ENCODE results near the gene CHKA.

CHKA gene

DNA sequence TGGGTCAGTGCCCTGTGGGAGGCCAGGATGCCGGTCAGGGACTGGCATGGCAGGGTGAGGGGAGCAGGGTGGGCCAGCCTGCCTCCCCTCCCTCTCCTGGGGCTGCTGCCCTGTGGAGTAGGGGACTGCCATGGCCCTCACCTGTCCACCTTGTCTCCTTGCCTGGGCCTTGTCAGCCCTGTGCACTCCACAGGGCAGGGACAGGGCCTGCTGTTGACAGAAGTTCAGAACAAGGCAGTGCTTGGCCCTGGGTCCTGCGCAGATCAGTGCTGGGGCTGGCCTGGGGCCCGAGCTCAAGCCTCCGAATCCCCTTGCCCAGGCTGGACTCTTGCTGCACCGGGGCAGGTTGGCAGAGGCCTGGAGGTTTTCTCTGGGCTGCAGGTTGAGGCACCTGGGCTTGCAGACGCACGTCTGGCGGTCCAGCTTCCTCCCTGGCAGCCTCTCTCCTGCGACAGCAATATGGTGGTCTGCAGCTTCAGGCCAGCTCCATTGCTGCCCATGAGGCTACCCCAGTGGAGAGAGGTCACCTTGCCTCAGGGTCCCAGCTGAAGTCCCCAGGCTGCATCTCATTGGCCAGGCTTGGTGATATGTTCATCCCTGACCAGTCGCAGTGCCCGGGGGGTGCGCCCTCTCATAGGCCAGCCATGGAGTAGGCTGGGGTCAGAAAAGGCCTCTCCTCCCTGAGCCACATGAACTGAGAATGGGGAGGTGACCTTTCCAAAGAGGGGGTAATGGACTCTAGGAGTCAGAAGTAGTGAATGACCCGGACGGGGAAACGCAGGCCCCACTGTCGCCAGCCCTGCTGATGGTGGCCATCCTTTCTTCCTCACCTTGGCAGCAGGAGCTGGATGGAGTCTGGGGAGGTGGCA is 21.5 kb upstream of the CHKA start:
- no peak for DNase-seq

DNA sequence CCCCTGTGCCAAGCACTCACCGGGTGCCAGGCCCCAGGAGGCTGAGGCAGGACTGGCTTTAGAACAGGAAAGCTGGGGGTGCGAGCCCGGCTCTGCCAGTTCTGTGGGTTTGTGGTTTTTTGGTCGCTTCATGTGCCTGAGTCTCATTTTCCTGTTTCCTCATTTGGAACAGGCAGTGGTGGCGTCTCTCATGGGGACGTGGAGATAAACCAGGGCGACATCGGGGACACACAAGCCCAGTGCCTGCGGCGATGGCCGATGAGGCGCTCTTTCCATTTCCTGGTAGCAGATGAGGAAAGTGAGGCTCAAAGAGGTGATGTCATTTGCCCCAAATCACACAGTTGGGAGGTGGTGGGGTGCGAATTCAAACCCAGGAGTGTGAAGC is 20.8 kb upstream of the CHKA start:
- peak; percentile 73 to 81 for DNase-seq

DNA sequence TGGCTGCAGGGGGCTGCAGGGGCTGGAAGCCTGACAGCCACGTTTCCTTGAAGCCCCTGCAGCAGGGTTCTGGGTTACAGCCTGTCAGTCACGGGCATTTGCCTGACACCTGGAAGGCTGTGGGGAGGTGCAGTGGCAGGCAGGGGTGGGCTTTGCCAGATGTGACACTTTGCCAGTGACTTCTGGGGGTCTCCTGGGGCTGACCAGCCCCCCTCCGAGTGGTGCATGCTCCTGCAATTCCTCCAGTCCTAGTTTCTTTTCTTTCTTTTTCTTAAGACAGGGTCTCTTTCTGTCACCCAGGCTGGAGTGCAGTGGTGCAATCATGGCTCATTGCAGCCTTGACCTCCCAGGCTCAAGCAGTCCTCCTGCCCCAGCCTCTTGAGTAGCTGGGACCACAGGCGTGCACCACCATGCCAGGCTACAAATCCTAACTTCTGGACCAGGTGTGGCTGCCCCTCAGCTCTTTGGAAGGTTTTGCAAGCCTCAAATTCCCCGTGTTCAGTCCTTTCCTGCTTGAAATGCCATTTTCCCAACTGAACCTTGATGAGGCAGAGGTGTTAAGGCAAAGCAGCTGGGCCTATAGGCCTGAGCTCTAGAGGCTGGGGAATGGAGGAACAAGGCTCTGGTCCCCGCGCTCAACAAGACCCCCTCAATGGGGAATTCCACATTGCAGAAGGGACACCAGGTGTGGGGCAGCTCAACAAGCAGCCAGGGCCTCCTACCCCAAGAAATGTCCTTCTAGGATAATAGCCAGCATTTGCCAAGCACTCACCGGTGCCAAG is 20.2 kb upstream of the CHKA start:
- no peak for DNase-seq

DNA sequence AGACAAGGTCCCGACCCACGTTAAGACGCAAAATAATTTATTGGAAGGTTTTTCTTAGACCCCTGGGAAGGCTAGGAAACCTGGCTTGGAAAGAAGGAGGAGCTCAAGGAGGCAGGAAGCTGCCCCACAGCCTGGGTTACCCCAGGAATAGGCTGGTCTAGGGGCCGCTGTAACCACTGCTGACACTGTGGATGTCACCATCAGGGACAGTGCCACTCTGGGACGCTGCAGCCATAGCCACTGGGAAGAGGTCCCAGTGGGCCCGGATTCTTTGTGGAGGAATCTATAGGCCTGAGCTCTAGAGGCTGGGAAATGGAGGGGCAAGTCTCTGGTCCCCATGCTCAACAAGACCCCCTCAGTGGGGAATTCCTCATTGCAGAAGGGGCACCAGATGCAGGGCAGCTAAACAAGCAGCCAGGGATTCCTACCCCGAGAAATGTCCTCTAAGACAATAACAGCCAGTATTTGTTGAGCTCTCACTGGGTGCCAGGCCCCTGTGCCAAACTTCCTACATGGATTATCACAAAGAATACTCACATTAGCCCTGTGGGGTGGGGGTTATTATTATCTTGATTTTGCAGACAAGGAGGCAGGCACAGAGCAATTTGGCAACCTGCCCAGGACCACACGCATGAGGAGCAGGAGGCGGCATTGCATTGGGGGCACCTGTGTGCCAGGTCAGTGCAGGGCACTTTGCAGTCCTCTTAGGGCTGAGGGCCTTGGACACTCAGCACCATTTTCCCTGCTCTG is 19.5 kb upstream of the CHKA start:
- no peak for DNase-seq

DNA sequence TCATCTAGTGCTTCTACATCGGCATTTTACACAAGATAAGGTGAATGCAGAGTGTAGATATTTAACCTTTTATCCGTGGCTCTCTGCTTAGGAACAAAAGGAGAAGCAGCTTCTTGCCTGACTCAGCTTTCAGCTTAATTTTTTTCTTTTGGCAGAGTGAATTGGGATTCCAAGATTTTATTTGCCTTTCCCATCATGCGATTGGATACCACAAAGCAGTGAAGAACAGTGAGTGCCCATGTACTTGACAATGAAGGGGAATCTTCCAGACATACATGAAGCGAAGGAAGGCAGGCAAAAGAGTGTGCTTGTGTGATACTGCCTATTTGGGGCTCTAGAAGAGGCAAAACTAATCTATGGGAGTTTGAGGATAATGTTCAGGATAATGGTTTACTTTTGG is 17.0 kb upstream of the CHKA start:
- DNase-seq: no peak

DNA sequence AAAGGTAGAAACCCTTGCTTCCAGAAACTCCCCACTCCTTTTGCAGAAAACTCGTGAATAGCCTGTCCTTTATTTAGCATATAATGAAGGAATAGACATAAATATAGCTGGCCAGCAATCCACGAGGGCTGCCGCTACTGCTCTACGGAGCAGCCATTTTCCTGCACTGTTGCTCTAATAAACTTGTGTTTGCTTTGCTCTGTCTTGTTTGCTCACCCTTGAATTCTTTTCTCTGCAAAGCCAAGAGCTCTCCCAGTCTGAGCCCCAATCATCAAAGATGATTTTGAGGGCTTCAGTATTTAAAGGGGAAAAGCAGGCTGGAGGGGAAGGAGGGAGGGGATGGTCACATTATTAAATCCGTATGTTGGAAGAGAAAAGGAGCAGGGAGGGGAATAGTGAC is 16.6 kb upstream of the CHKA start:
- DNase-seq: no peak

DNA sequence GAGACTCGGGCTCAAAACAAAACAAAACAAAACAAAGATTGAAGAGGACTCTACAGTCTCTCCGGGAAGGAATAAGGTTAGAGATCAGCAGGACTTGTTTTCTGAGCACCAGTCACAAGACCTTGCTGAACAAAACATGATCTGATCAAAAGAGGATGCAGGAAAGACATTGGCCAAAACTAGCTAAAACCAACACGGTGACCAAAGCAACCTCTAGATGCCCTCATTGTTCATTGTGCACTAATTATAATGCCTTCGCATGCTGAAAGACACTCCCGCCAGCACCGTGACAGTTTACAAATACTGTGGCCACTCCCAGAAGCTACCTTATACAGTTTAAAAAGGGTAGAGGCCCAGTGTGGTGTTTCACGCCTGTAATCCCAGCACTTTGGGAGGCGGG is 15.7 kb upstream of the CHKA start:
- DNase-seq: no peak

DNA sequence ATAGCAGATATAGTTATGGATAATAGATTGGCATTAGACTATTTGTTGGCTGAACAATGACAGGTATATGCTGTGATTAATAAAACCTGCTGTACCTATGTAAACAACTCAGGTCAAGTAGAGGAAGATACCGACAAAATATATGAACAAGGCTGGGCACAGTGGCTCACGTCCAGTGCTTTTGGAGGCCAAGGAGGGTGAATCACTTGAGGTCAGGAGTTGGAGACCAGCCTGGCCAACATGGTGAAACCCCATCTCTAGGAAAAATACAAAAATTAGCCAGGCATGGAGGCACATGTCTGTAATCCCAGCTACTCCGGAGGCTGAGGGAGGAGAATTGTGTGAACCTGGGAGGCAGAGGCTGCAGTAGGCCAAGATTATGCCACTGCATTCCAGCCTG is 14.0 kb upstream of the CHKA start:
- DNase-seq: no peak

DNA sequence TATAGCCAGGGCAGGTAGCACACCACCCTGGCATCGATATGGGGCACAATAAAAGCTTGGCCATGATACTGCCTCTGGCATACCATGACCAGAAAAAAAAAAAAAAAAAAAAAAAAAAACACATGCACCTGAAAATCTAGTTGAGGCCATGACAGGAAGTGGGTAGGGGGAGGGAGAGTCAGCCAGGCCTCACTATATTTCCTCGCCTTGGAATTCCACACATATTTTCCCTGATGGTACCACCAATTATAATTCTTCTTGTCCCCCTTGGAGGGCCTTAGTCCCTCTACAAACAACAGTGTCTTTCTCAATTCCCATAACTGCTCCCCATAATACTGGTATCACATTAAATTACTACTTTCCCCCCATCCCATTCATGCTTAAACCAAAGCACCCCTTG is 12.6 kb upstream of the CHKA start:
- DNase-seq: no peak

DNA sequence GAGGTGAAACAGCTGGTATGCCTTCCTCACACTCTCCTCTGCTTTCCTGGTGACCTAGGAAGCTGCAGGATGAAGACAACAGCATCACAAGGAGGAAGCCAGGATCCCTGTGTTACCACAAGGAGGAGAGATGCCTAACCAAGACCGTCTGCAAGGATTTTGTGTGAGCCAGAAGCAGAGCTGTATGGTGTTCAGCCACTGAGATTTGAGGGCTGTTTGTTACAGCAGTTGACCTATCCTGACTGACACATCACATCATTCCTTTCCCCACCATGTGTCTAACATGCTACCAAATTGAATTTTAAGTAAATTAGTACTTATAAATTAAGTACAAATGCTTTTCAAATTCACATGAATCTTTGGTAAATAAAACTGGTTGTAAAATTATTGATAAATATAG is 8.9 kb upstream of the CHKA start:
- no peak for DNase-seq

DNA sequence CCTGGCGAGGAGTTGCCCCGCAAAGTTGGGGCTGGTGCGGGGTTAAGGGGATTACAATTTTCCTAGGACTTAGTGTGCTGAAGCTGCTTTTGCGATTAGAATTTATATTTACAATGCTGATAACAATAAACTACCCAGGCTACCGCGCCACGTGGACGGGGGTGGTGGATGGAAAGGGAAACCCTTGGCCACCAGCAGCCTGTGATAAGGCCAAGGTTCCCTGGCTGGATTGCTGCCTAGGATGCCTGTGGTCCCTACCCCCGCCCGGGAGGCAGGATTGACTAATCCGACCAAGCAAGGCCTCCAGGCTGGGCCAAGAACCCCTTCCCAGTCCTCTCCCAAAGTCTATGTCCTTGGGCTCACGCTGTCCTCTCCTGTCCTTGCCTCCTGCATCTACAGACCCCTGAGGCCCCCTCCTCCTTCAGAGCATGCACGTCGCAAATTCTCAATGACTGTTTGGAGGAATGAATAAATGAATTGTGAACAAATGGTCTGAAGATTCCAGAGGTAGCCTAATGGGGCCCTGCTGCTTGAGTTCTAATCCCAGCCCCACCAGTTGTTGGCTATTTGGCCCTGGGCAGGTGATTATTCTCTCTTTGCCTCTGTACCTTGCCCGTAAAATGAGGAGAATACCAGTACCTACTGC is 7.6 kb upstream of the CHKA start:
- no peak for DNase-seq

DNA sequence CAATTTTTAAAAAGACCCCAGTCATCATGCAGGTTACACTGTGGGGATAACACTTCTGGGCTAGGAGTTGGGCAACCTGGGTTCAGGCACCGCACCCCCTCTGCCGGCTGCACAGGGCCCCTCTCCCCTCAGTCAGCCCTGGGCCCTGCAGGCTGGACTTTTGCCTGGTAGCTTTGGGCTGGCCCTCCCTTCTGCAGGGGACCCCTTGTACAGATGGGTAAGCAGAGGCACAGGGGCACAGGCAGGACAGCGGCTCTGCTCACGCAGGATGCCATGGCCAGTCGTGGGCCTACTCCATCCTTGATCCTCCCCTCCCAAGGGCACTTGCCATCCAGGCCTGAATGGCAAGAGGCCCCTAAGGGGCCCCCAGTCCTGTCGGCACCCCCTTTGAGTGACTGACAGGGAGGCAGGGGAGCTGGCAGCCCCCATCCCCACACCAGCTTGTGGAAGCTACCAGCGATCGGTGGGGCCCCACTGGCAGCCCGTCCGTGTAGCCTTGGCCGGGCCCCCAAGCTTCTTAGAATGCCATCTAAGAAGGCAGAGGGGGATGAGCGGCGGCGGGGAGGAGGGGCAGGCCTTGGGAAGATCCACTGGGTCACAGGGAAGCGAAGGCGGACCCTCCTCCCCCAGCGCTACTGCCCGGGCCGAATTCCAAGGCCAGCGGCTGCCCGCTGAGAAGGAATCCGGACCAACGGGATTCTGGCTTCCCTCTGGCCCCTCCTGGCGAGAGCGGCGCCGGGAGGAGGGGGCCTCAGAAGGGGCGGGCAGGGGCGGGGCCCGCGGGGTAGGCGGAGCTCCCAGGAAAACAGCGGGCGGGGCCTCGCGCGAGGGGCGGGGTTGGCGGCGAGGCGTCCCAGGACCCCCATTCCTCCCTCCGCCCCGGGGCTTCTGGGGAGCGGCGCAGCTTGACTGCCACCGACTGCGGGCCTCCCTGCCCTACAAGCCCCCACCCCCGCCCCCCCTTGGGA is 6.8 kb upstream of the CHKA start:
- DNase-seq: no peak

DNA sequence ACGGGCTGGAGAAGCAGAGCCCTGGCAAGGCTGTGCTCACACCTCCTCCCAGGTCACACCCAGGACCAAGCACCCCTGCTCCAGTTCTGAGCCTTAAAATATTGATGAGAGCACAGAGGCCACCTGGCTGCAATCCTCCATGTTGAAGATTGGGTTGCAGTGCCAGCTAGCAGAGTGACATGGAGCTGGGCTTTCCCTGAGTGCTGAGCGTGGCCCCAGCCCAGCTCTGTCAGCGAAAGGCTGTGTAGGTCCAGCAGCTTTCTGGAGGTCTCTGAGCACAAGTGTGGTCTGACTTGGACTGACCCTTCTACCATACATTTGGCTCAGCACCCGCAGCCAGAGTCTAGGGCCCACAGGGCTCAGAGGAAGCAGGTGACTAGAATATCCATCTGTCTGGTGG is 4.0 kb upstream of the CHKA start:
- no peak for DNase-seq

DNA sequence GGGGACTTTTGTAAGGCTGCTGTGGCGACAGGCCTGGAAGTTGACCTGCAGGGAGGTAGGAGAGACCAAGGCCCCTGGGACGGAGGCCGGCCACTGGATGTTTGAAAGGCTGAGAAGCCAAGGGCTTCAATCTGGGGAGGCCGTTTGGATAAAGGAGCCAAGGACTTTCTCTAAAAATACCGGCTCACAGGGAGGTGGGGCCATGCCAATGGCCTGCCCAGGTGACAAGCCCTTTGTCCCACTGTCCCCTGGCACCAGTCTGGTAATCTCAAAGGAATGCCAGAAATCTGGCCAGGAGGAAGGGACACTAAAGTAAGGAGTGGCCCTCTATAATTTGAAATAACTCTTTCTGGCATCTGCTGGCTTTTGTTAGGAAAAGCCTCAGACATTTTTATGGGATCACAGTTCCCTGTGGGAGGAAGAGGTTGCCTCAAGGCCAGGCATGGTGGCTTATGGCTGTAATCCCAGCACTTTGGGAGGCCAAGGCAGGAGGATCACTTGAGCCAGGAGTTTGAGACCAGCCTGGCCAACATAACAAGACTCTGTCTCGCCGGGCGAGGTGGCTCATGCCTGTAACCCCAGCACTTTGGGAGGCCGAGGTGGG is 1.9 kb upstream of the CHKA start:
- DNase-seq: no peak

DNA sequence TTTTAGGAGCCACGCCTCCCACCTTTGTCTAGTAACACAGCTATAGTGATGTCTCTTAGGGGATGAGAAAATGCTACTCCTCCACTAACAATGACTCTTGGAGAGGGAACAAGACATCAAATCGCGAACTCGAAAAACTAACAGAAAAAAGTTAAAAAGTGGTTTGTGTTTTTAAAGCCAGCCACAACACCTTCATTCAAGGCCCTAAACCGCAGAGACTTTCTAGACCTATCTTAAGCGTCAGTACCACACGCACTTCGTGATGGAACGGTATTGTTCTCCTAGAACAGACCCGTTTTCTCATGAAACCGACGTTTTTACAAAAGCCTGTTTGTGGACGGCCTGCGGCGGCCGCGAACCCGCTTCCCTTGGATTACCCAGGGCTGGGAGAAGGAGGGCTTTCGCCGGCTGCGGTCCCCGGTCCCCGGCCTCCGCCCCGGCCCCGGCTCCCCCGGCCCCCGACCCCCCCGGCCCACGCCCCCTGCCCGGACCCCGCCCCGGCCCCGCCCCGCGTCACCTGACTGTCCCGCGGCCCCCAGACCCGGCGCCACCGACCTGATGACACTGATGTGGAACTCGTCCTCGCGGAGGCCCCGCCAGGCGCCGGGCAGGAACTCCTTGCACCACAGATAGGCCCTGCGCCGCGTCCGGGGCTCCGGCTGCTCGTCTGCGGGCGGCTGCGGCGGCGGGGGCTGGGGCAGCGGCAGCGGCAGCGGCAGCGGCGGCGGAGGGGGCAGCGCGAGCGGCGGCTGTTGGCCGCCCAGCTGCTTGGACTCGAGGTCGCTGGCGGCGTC is 718 bp downstream of the CHKA start:
- peak; percentile 46 to 78 for DNase-seq

DNA sequence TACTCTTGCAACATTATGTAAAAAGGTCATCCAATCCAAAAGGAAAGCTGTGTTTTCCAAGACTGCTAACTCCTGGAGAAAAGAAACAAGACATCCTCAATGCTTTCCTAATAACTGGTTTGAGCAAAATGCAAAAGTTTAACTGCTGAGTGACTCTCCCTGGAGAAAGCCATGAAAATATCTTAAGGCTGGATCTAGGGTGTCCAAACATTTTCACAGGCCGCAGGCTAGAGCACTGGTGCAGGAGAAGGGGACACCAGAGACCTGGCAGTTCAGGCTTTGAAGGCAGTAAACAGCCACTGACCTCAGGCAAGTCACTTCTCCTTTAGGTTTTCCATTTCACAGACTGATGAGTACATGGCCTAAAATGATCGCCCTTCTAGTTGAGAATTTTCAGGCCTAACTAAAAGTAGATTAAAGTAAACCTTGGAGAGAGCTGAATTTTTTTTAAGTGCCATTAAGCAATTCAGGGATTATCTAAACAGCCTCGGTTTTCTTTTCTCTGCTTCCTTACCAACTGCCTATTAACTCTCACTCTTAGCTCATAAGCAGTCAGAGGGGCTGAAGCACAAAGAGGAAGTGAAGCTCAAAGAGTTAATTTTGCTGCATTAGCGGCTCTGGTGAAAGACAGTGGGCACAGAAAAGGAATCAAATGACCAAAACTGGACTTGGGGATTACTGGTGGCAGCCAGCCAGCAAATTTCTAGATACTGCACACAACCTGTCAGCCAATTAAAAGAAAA is 2.3 kb downstream of the CHKA start:
- peak; percentile 79 to 82 for DNase-seq

DNA sequence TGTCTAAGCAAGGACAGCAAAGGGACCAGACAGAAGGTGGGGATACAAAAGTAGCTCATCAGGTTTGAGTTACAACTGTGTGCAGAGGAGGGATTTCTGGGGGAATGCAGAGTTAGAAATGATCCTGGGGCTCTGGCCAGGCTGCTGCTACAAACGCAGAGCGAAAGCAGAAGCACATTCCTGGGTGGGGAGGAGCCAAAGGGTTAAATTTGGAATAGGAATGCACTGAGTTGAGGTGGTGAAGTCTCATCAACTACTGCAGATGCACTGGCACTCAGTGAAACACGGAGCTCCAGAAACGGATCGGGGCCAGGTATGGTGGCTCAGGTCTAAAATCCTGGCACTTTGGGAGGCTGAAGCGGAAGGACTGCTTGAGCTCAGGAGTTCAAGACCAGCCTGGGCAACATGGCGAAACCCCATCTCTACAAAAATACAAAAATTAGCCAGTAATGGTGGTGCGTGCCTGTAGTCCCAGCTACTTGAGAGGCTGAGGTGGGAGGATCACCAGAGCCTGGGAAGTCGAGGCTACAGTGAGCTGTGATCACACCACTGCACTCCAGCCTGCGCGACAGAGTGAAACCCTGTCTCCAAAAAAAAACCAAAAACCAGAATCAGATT is 3.2 kb downstream of the CHKA start:
- DNase-seq: no peak

DNA sequence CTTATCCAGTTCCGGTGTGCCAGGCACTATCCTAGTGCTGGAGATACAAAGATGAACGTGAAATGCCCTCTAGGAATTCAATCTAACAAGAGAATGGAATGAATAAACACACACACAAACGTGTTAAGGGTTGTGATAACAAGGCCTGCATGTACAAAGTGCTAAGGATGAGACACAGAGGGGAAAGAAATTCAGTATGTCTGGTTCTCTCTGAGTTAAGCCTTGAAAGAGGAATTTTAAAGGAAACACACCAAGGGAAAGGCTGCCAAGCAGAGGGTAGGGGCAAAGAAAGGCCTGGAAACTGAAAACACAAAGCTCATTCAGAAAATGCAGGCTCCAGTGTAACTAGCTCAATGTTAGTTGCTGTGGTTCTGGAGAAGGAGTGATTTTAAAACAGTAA is 4.2 kb downstream of the CHKA start:
- no peak for DNase-seq

DNA sequence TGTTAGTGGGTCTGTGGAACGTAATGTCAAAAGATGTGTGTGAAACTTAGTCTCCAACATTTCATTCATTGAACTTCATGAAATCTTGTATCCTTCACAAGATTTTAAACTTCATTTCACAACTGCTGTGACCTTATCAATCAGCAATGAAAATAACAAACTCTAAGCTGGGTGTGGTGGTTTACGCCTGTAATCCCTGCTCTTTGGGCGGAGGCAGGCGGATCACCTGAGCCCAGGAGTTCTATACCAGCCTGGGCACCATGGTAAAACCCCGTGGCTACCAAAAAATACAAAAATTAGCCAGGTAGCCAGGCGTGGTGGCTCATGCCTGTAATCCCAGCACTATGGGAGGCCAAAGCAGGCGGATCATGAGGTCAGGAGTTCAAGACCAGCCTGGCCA is 5.1 kb downstream of the CHKA start:
- DNase-seq: no peak
